Measurements from ENCODE around the gene LRP5. TPM values are rescaled to one million over a fixed set of nuclear protein-coding genes. Genes with fewer than 3 reads are reported as not detected.

The LRP5 gene
- total and polyA plus RNA-seq, 9 of the 15 experiments (the other 6 are each of a cell fraction or from before 2014, with no cell fraction given) = 0.48 to 44.2 (median 13.5) TPM

- TF ChIP-seq ZNF175 (CRISPR knock-in tag; IDR thresholded peaks at IDR 0.05; ENCODE audit: low read depth) (no peak), ZNF507 (tag; conservative IDR thresholded peaks at IDR 0.05) (no peak), MAFF (IDR thresholded peaks at IDR 0.05; ENCODE audit: low read length) (0 out of 2 replicates have a peak, but pooled peaks have one; percentile 29), POLR2A (conservative IDR thresholded peaks at IDR 0.05) (peak; percentile 69; the same call in 1 of the 2 replicates), DLX4 (CRISPR knock-in tag; IDR thresholded peaks at IDR 0.05) (peak; percentile 40; the same call in 1 of the 2 replicates), ZSCAN29 (IDR thresholded peaks at IDR 0.05) (no peak), CREB3 (tag; conservative IDR thresholded peaks at IDR 0.05; ENCODE audit: low read depth) (no peak), EWSR1 (IDR thresholded peaks at IDR 0.05; ENCODE audit: borderline replicate concordance, low read depth, partially characterized antibody) (no peak), ZNF431 (CRISPR knock-in tag; IDR thresholded peaks at IDR 0.05) (peak; percentile 67; the same call in 1 of the 2 replicates), BACH1 (tag; IDR thresholded peaks at IDR 0.05) (no peak), SMAD1 (IDR thresholded peaks at IDR 0.05; ENCODE audit: low read depth, low read length, partially characterized antibody) (no peak), SMAD3 (CRISPR knock-in tag; conservative IDR thresholded peaks at IDR 0.05) (peak; percentile 91), ETS1 (conservative IDR thresholded peaks at IDR 0.05; ENCODE audit: control insufficient read depth, low read depth, low read length) (peak; percentile 87; the same call in 1 of the 2 replicates), KAT7 (CRISPR knock-in tag; IDR thresholded peaks at IDR 0.05; ENCODE audit: borderline replicate concordance) (peak; percentile 83; the same call in 1 of the 2 replicates), RBM15 (IDR thresholded peaks at IDR 0.05; ENCODE audit: insufficient read depth, low read length) (no peak), MBD2 (IDR thresholded peaks at IDR 0.05; ENCODE audit: borderline replicate concordance, low read depth) (peak; percentile 96), KHSRP (IDR thresholded peaks at IDR 0.05) (0 out of 2 replicates have a peak, but pooled peaks have one; percentile 16), FOXA3 (CRISPR knock-in tag; conservative IDR thresholded peaks at IDR 0.05 in 1 of 2, IDR thresholded peaks at IDR 0.05 in 1 of 2) (peak in 1 of 2 experiments; percentile 18; a peak in 1 of 4 replicates), ZEB2 (IDR thresholded peaks at IDR 0.05) (peak; percentile 100), ARNT (IDR thresholded peaks at IDR 0.05) (peak in 1 of 2 experiments; percentile 83), ZMIZ1 (IDR thresholded peaks at IDR 0.05; ENCODE audit: low read depth in 2 of 2, low read length in 2 of 2) (0 out of 4 replicates have a peak, but pooled peaks of 1 of the 2 experiments have one; percentile 39)
These were observed 147.7 kb downstream of the LRP5 start (continued) for GRCh38 chr11:68459886-68460740.

Data from K562 (cell line).